HL-60 (cell line): Measurements from ENCODE around the gene EPOP.

Experiments used
- POLR2AphosphoS5 ChIP-seq: IDR thresholded peaks from 2 replicates; pipeline ENCODE4 v1.6.1; 2012; ENCODE audit warnings: low read depth
- SPI1 ChIP-seq: IDR thresholded peaks from 2 replicates; pipeline ENCODE4 v1.6.1; 2012; ENCODE audit warnings: low read depth, mild to moderate bottlenecking, borderline replicate concordance
- TF ChIP-seq, protein P1 (sequence below): IDR thresholded peaks from one replicate; pipeline ENCODE4 v1.5.1; 2011; ENCODE audit warnings: low read length, control low read depth, inconsistent platforms; ENCODE audit not compliant: insufficient read depth
- TF ChIP-seq, protein P2 (sequence below): IDR thresholded peaks from 2 replicates; pipeline ENCODE4 v1.6.1; 2012; ENCODE audit warnings: low read depth; ENCODE audit not compliant: insufficient replicate concordance

DNA sequence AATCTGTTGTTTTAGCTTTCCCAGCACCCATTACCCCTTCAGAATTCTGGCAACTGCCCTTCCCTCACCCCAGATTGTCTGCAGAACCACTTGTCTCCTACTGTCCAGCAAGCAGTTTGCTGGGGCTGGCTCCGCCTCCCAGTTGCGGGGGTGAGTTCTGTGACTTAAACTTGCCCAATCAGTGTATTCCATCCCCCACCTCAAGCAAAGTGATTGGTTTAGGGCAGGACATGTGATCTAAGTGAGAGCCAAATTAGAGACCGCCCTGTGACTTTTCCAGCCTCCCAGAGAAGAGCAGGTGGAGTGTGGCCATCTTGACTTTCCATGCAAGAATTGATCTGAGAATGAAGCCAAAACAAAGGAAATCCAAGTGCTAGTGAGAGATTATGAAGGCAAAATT, 46.3 kb downstream of the EPOP start:
- TF ChIP-seq, protein P1, sequence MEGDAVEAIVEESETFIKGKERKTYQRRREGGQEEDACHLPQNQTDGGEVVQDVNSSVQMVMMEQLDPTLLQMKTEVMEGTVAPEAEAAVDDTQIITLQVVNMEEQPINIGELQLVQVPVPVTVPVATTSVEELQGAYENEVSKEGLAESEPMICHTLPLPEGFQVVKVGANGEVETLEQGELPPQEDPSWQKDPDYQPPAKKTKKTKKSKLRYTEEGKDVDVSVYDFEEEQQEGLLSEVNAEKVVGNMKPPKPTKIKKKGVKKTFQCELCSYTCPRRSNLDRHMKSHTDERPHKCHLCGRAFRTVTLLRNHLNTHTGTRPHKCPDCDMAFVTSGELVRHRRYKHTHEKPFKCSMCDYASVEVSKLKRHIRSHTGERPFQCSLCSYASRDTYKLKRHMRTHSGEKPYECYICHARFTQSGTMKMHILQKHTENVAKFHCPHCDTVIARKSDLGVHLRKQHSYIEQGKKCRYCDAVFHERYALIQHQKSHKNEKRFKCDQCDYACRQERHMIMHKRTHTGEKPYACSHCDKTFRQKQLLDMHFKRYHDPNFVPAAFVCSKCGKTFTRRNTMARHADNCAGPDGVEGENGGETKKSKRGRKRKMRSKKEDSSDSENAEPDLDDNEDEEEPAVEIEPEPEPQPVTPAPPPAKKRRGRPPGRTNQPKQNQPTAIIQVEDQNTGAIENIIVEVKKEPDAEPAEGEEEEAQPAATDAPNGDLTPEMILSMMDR = no peak
- TF ChIP-seq SPI1 = no peak
- TF ChIP-seq, protein P2, sequence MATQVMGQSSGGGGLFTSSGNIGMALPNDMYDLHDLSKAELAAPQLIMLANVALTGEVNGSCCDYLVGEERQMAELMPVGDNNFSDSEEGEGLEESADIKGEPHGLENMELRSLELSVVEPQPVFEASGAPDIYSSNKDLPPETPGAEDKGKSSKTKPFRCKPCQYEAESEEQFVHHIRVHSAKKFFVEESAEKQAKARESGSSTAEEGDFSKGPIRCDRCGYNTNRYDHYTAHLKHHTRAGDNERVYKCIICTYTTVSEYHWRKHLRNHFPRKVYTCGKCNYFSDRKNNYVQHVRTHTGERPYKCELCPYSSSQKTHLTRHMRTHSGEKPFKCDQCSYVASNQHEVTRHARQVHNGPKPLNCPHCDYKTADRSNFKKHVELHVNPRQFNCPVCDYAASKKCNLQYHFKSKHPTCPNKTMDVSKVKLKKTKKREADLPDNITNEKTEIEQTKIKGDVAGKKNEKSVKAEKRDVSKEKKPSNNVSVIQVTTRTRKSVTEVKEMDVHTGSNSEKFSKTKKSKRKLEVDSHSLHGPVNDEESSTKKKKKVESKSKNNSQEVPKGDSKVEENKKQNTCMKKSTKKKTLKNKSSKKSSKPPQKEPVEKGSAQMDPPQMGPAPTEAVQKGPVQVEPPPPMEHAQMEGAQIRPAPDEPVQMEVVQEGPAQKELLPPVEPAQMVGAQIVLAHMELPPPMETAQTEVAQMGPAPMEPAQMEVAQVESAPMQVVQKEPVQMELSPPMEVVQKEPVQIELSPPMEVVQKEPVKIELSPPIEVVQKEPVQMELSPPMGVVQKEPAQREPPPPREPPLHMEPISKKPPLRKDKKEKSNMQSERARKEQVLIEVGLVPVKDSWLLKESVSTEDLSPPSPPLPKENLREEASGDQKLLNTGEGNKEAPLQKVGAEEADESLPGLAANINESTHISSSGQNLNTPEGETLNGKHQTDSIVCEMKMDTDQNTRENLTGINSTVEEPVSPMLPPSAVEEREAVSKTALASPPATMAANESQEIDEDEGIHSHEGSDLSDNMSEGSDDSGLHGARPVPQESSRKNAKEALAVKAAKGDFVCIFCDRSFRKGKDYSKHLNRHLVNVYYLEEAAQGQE = no peak
- no peak for TF ChIP-seq POLR2AphosphoS5
